RWPE1 (cell line): Measurements from ENCODE around the gene HLA-A.

Source experiments
- CTCF ChIA-PET: fragments of 350-600 bp; sonication (Branson Sonifier 250); formaldehyde crosslinking; extraction: SDS; loops from one replicate; lab custom pipeline; 2021; lab: Yijun Ruan, JAX
- POLR2A ChIA-PET: fragments of 400-600 bp; formaldehyde crosslinking; extraction: SDS; loops from one replicate; lab custom pipeline; 2020; ENCODE audit warnings: antibody characterized with exemption; ENCODE audit not compliant: low non-redundant PET; lab: Yijun Ruan, JAX
- DNase-seq: peaks from one replicate; pipeline ENCODE4 v3.0.0; 2012; ENCODE audit warnings: low spot score
- H3K27ac ChIP-seq: fragments of 450-650 bp; 2 replicates; pipeline ENCODE4 v1.5.1; 2017
- CTCF ChIP-seq: fragments of 450-650 bp; conservative IDR thresholded peaks from 2 replicates; pipeline ENCODE4 v1.5.1; 2017; ENCODE audit warnings: low read depth, mild to moderate bottlenecking

The HLA-A gene

GRCh38 chr6:29986179-29986781 lies 43.9 kb downstream of the HLA-A start:
- no peak for DNase-seq
- TF ChIP-seq CTCF, result no peak
- ChIA-PET POLR2A (no interaction called here), CTCF (interaction anchor here (1.5 kb wide), 1 partner anchor 10 kb away, joined by 6 read pairs; no protein-coding TSS in a partner anchor)
- H3K27ac ChIP-seq, result no peak overlapping the region

- CTCF ChIA-PET, result interaction anchor here (0.7 kb wide), 1 partner anchor 52 kb away, joined by 3 read pairs; no protein-coding TSS in a partner anchor
- no peak overlapping the region for H3K27ac ChIP-seq
- DNase-seq, result no peak
- POLR2A ChIA-PET, result interaction anchor here (0.6 kb wide), 1 partner anchor 160 kb away, joined by 3 read pairs; no protein-coding TSS in a partner anchor
- TF ChIP-seq CTCF, result no peak
Measured at GRCh38 chr6:29989211-29989610, 46.9 kb downstream of the HLA-A start.

GRCh38 chr6:29990931-29991330 lies 48.6 kb downstream of the HLA-A start:
- H3K27ac ChIP-seq, result no peak overlapping the region
- CTCF ChIA-PET, result interaction anchor here (0.5 to 1.0 kb wide), 2 partner anchors 24 to 68 kb away, joined by 3 to 4 read pairs; no protein-coding TSS in a partner anchor
- DNase-seq, result no peak

GRCh38 chr6:29992807-29993206 lies 50.5 kb downstream of the HLA-A start:
- CTCF ChIA-PET, result no interaction called here
- DNase-seq, result peak; percentile 42
- no peak overlapping the region for H3K27ac ChIP-seq
- POLR2A ChIA-PET, result interaction anchor here (0.6 to 0.7 kb wide), 2 partner anchors 13 to 282 kb away, joined by 3 read pairs; no protein-coding TSS in a partner anchor
- TF ChIP-seq CTCF, result no peak

More at GRCh38 chr6:29990931-29991330, 48.6 kb downstream of the HLA-A start:
- TF ChIP-seq CTCF, result no peak
- POLR2A ChIA-PET, result no interaction called here

GRCh38 chr6:29994826-29995225 lies 52.5 kb downstream of the HLA-A start:
- no peak for TF ChIP-seq CTCF
- ChIA-PET POLR2A (no interaction called here), CTCF (interaction anchor here (1.2 kb wide), 1 partner anchor 147 kb away, joined by 4 read pairs; no protein-coding TSS in a partner anchor)
- DNase-seq, result no peak
- peak overlapping the region; percentile 74 for H3K27ac ChIP-seq

GRCh38 chr6:29995340-29995777 lies 53.0 kb downstream of the HLA-A start:
- DNase-seq, result no peak
- TF ChIP-seq CTCF, result no peak
- ChIA-PET POLR2A (no interaction called here), CTCF (interaction anchor here (1.1 to 1.2 kb wide), 2 partner anchors 147 to 286 kb away, joined by 4 to 6 read pairs; no protein-coding TSS in a partner anchor)
- peak overlapping the region; percentile 74 for H3K27ac ChIP-seq
